Neural progenitor cell (in vitro differentiated cells): ENCODE results near the gene MYB.

Source experiments
- CTCF ChIP-seq: fragments of 200-600 bp; sonication (generic); IDR thresholded peaks from 2 replicates; pipeline ENCODE4 v1.5.1; 2017; ENCODE audit warnings: antibody characterized with exemption, mild to moderate bottlenecking
- EZH2 ChIP-seq: fragments of 200-600 bp; sonication (generic); IDR thresholded peaks from 2 replicates; pipeline ENCODE4 v1.6.1; 2017; ENCODE audit warnings: antibody characterized with exemption, mild to moderate bottlenecking, moderate library complexity

GRCh38 chr6:135193221-135193620 lies 12.1 kb downstream of the MYB start:
- TF ChIP-seq CTCF, result no peak
- no peak for TF ChIP-seq EZH2
